Astrocyte of the spinal cord (primary cell): ENCODE measurements around the gene SPTLC3.
"Not testable (repeated sequence)": the region's sequence is repeated elsewhere in the genome, so short reads cannot be mapped to it uniquely, and the experiment has no call there.

Experiments used
- DNase-seq: peaks from one replicate; pipeline ENCODE4 v3.0.0; 2011; ENCODE audit warnings: low read depth, low spot score
- H3K4me3 ChIP-seq: 2 replicates; pipeline ENCODE4 v1.5.1; 2011; ENCODE audit warnings: low read depth, mild to moderate bottlenecking, low read length, moderate library complexity
- CTCF ChIP-seq: IDR thresholded peaks from 2 replicates; pipeline ENCODE4 v1.5.1; 2012; ENCODE audit warnings: low read depth, mild to moderate bottlenecking, low read length, inconsistent platforms
- in situ Hi-C: cut with HindIII; loops from 2 replicates; pipeline ENCODE4 v1.10.0; 2017; ENCODE audit warnings: low sequenced_read_pairs

The SPTLC3 gene

GRCh38 chr20:12976720-12977309 lies 32.0 kb upstream of the SPTLC3 start:
- DNase-seq = no peak
- TF ChIP-seq CTCF = no peak
- no peak overlapping the region for H3K4me3 ChIP-seq
- in situ Hi-C loops = no loop called here

- in situ Hi-C loops = no loop called here
- H3K4me3 ChIP-seq = no peak overlapping the region
- no peak for DNase-seq
- TF ChIP-seq CTCF = no peak
These were observed 31.2 kb upstream of the SPTLC3 start for GRCh38 chr20:12977328-12978125.

- no peak for DNase-seq
- TF ChIP-seq CTCF = no peak
- H3K4me3 ChIP-seq = no peak overlapping the region
- in situ Hi-C loops = no loop called here
These were observed 30.7 kb upstream of the SPTLC3 start for GRCh38 chr20:12978126-12978394.

- no peak for TF ChIP-seq CTCF
- in situ Hi-C loops = no loop called here
These were observed 29.9 kb upstream of the SPTLC3 start for GRCh38 chr20:12978613-12979495.

GRCh38 chr20:12979713-12980112 lies 29.1 kb upstream of the SPTLC3 start:
- in situ Hi-C loops, DNase-seq, H3K4me3 ChIP-seq: not testable (repeated sequence)

More at GRCh38 chr20:12978613-12979495, 29.9 kb upstream of the SPTLC3 start:
- no peak overlapping the region for H3K4me3 ChIP-seq
- DNase-seq = no peak

- TF ChIP-seq CTCF = no peak
- no peak overlapping the region for H3K4me3 ChIP-seq
- in situ Hi-C loops = no loop called here
- DNase-seq = no peak
These were observed 26.7 kb upstream of the SPTLC3 start for GRCh38 chr20:12982098-12982497.
